Lung (tissue), 12 donors: ENCODE data around the gene KRTAP10-10. TPM values are rescaled to one million over a fixed set of nuclear protein-coding genes. Genes with fewer than 3 reads are reported as not detected.

Experiments used
- ATAC-seq: fragments of 200-7000 bp; cut with Tn5 transposase; one replicate; pipeline ENCODE4 v1.9.1; 2020; ENCODE audit warnings: moderate number of reproducible peaks; ENCODE audit not compliant: insufficient read depth, low FRiP score
- DNase-seq, 3 donors: peaks; one replicate each; pipeline ENCODE4 v3.0.0-alpha.2; 2013 to 2017
- H3K27ac ChIP-seq, 2 donors: one replicate each; pipeline ENCODE4 v1.5.1; 2013; ENCODE audit warnings: mild to moderate bottlenecking in 2 of 2, moderate library complexity in 2 of 2, control low read depth in 1 of 2, inconsistent platforms in 1 of 2, low read depth in 1 of 2, low read length in 1 of 2
- H3K27me3 ChIP-seq, 3 donors: one replicate each; pipeline ENCODE4 v1.5.1; 2013; ENCODE audit warnings: low read length in 2 of 3; ENCODE audit not compliant: control insufficient read depth in 3 of 3, insufficient read depth in 3 of 3
- H3K36me3 ChIP-seq, 4 donors: one replicate each; pipeline ENCODE4 v1.5.1; 2013; ENCODE audit warnings: low read length in 4 of 4, mild to moderate bottlenecking in 1 of 4, moderate library complexity in 1 of 4; ENCODE audit not compliant: control insufficient read depth in 4 of 4, insufficient read depth in 4 of 4
- H3K4me1 ChIP-seq, 5 donors: one replicate each; pipeline ENCODE4 v1.5.1; 2013; ENCODE audit warnings: low read length in 5 of 5, mild to moderate bottlenecking in 2 of 5, moderate library complexity in 1 of 5; ENCODE audit not compliant: control insufficient read depth in 5 of 5, insufficient read depth in 5 of 5
- H3K4me3 ChIP-seq: one replicate; pipeline ENCODE4 v1.5.1; 2013; ENCODE audit warnings: mild to moderate bottlenecking, control low read depth, moderate library complexity
- H3K9ac ChIP-seq, 2 donors: one replicate each; pipeline ENCODE4 v1.5.1; 2013; ENCODE audit warnings: low read length in 2 of 2, control low read depth in 1 of 2; ENCODE audit not compliant: insufficient read depth in 1 of 2
- H3K9me3 ChIP-seq, 4 donors: one replicate each; pipeline ENCODE4 v1.5.1; 2013; ENCODE audit warnings: low read length in 3 of 4, mild to moderate bottlenecking in 1 of 4, moderate library complexity in 1 of 4; ENCODE audit not compliant: control insufficient read depth in 4 of 4, insufficient read depth in 3 of 4
- WGBS, 2 donors: extraction: QIAGEN DNeasy Blood & Tissue Kit; methylation state at CpG; one replicate each; pipeline ENCODE4 v1.1.7; 2013; 5-methylcytosine and 5-hydroxymethylcytosine counted together
- polyA plus RNA-seq, 2 donors: library from polyadenylated mRNA; stranded (reverse); fragments of 200-250 nt; gene quantifications; one replicate each; pipeline ENCODE4 v1.2.1, GENCODE V29; 2013
- total RNA-seq, 2 donors: library from RNA; depleted of rRNA in 1 of 2; stranded (reverse); fragments of >200 nt in 1 of 2; gene quantifications; one replicate each; pipeline ENCODE4 v1.2.1, GENCODE V29; 2014 to 2021
- TF ChIP-seq, protein P1 (sequence below): IDR thresholded peaks from 2 replicates; pipeline ENCODE4 v1.5.1; 2012; ENCODE audit warnings: mild to moderate bottlenecking; ENCODE audit errors: control extremely low read depth, extremely low read depth
- donor health status: control.
- donor health status: control.
- donor health status: Bipolar disorder and iron deficiency.
- donor health status: healthy.
- donor health status: DM: yes; HTN: yes; CAD: no.

KRTAP10-10 gene
- total and polyA plus RNA-seq, 4 donors: not detected

- WGBS, 2 donors: 80 to 86% methylated on average over 23 of the region's 23 CpGs
- H3K9me3 ChIP-seq: peaks cover 0 to 3% (median 0%) of the 10 kb centered on the region in 4 donors
- no peak overlapping the region for H3K9ac ChIP-seq
- no peaks in the 10 kb centered on the region for H3K27me3 ChIP-seq
- H3K4me3 ChIP-seq: no peak overlapping the region
- H3K4me1 ChIP-seq: no peaks in the 10 kb centered on the region
- no peaks in the 10 kb centered on the region for H3K36me3 ChIP-seq
- ATAC-seq (no peak), DNase-seq (no peak)
- TF ChIP-seq, protein P1, sequence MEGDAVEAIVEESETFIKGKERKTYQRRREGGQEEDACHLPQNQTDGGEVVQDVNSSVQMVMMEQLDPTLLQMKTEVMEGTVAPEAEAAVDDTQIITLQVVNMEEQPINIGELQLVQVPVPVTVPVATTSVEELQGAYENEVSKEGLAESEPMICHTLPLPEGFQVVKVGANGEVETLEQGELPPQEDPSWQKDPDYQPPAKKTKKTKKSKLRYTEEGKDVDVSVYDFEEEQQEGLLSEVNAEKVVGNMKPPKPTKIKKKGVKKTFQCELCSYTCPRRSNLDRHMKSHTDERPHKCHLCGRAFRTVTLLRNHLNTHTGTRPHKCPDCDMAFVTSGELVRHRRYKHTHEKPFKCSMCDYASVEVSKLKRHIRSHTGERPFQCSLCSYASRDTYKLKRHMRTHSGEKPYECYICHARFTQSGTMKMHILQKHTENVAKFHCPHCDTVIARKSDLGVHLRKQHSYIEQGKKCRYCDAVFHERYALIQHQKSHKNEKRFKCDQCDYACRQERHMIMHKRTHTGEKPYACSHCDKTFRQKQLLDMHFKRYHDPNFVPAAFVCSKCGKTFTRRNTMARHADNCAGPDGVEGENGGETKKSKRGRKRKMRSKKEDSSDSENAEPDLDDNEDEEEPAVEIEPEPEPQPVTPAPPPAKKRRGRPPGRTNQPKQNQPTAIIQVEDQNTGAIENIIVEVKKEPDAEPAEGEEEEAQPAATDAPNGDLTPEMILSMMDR: no peak
- no peak overlapping the region for H3K27ac ChIP-seq
These were observed 35.3 kb upstream of the KRTAP10-10 start for GRCh38 chr21:44601596-44602462.

DNA sequence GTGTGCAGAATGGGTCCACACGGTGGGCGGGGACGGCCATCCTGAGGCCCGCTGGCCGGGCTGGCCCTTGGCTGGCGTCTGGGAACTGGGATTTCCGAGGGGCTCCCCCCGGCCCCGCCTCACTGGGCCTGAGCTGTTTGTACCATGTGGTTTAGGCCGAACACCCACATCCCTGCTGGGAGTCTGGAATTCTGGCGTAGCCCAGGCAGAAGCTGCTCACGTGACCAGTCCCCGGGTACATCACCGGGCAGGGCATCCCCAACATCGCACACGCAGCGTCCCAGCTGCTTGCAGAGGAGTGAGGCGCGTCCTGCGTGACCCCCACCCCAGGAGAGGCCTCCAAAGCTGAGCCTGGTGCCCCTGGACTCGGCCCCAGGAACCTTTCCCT, 34.7 kb upstream of the KRTAP10-10 start:
- H3K27me3 ChIP-seq: no peaks in the 10 kb centered on the region
- H3K36me3 ChIP-seq: no peaks in the 10 kb centered on the region
- no peaks in the 10 kb centered on the region for H3K4me1 ChIP-seq
- H3K4me3 ChIP-seq: no peak overlapping the region
- TF ChIP-seq, protein P1: no peak
- no peak overlapping the region for H3K27ac ChIP-seq
- ATAC-seq (no peak), DNase-seq (no peak)
- peaks cover 0 to 3% (median 0%) of the 10 kb centered on the region in 4 donors for H3K9me3 ChIP-seq
- no peak overlapping the region for H3K9ac ChIP-seq
- WGBS, 2 donors: 80 to 88% methylated on average over 20 of the region's 21 CpGs

DNA sequence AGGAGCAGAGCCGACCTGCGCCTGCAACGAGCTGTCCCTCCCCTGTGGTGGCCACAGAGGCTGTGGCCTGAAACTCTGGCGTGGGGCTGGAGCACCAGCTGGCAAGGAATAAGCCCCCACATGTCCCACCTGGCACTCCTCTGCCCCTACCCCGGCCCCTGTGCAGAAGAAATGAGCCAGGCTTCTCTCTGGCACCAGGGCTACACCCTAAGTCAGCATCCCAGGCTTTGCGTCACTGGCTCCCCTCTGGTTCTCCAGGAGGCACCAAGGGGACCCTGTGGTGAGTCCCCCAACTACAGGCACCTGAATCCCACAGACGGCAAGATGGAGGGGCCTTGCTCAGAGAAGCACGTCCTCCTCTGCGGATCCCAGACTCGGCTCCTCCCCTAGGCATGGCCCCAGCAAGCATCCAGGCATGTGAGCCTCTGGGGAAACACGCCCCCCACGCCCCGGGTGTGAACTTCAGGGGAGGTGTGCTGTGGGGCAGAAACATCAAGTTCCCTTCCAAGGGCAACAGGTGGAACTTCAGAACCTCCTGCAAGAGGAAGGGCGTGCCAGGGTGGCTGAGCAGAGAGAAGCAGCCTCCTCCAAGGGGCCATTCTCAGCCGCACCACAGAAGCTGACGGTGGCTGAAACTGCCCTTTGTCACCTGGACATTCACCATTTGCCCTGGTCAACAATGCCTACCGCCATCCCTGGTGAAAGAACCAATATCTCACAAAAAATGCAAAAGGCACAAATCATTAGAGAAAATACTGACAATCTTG, 33.9 kb upstream of the KRTAP10-10 start:
- Histone ChIP-seq H3K27me3 (no peaks in the 10 kb centered on the region), H3K9ac (no peak overlapping the region), H3K27ac (no peak overlapping the region), H3K4me3 (no peak overlapping the region), H3K9me3 (peaks cover 0 to 3% (median 0%) of the 10 kb centered on the region in 4 donors), H3K4me1 (no peaks in the 10 kb centered on the region), H3K36me3 (no peaks in the 10 kb centered on the region)
- ATAC-seq (no peak), DNase-seq (no peak)
- TF ChIP-seq, protein P1: no peak
- WGBS, 2 donors: 57 to 70% methylated on average over 17 of the region's 17 CpGs
